ENCODE data around the gene COX8A. TPM values are rescaled to one million over a fixed set of nuclear protein-coding genes. Genes with fewer than 3 reads are reported as not detected.

Gene COX8A
- total RNA-seq, 1 donor: 225 TPM

GRCh38 chr11:64007629-64008282, 33.3 kb downstream of the COX8A start:
- TF ChIP-seq, protein P1, sequence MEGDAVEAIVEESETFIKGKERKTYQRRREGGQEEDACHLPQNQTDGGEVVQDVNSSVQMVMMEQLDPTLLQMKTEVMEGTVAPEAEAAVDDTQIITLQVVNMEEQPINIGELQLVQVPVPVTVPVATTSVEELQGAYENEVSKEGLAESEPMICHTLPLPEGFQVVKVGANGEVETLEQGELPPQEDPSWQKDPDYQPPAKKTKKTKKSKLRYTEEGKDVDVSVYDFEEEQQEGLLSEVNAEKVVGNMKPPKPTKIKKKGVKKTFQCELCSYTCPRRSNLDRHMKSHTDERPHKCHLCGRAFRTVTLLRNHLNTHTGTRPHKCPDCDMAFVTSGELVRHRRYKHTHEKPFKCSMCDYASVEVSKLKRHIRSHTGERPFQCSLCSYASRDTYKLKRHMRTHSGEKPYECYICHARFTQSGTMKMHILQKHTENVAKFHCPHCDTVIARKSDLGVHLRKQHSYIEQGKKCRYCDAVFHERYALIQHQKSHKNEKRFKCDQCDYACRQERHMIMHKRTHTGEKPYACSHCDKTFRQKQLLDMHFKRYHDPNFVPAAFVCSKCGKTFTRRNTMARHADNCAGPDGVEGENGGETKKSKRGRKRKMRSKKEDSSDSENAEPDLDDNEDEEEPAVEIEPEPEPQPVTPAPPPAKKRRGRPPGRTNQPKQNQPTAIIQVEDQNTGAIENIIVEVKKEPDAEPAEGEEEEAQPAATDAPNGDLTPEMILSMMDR (IDR thresholded peaks at IDR 0.05; ENCODE audit: insufficient read depth, low read depth, low read length): peak; percentile 42
- peak overlapping the region; percentile 40 for H3K4me3 ChIP-seq (ENCODE audit: low read depth, low read length)
- peak; percentile 65 for DNase-seq (ENCODE audit: low read depth)

- no peak for DNase-seq (ENCODE audit: low read depth)
- H3K4me3 ChIP-seq (ENCODE audit: low read depth, low read length): peak overlapping the region; percentile 40
- TF ChIP-seq, protein P1 (IDR thresholded peaks at IDR 0.05; ENCODE audit: insufficient read depth, low read depth, low read length): no peak
Observed at GRCh38 chr11:64008283-64008913, 34.0 kb downstream of the COX8A start.

- TF ChIP-seq, protein P1 (IDR thresholded peaks at IDR 0.05; ENCODE audit: insufficient read depth, low read depth, low read length): no peak
- no peak for DNase-seq (ENCODE audit: low read depth)
- H3K4me3 ChIP-seq (ENCODE audit: low read depth, low read length): no peak overlapping the region
Observed at GRCh38 chr11:64008914-64009633, 34.7 kb downstream of the COX8A start.

GRCh38 chr11:64009710-64010109, 35.3 kb downstream of the COX8A start:
- no peak overlapping the region for H3K4me3 ChIP-seq (ENCODE audit: low read depth, low read length)
- TF ChIP-seq, protein P1 (IDR thresholded peaks at IDR 0.05; ENCODE audit: insufficient read depth, low read depth, low read length): no peak
- DNase-seq (ENCODE audit: low read depth): no peak

GRCh38 chr11:64010783-64011182, 36.4 kb downstream of the COX8A start:
- TF ChIP-seq, protein P1 (IDR thresholded peaks at IDR 0.05; ENCODE audit: insufficient read depth, low read depth, low read length): no peak
- no peak overlapping the region for H3K4me3 ChIP-seq (ENCODE audit: low read depth, low read length)
- no peak for DNase-seq (ENCODE audit: low read depth)

DNA sequence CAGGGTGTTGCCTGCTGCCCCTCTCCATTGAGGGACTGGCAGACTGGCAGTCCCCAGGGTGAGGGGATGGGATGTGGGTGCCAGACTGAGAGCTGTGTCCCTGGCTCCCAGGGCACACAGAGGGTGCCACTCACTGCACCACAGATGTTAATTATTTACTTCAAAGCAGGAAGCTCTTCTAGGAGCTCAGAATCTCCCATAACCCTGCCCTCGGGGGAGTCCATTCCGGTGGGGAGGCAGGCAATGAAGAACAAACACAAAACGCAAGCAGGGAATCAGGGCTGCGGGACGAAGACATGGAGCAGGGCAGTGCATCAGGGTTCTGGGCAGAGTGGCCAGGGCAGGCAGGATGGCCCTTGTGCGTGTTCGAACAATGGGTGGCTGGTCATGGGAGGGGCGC, 37.0 kb downstream of the COX8A start:
- TF ChIP-seq, protein P1 (IDR thresholded peaks at IDR 0.05; ENCODE audit: insufficient read depth, low read depth, low read length): no peak
- DNase-seq (ENCODE audit: low read depth): no peak
- no peak overlapping the region for H3K4me3 ChIP-seq (ENCODE audit: low read depth, low read length)
